GM19395 (cell line): ENCODE data around the gene ATP5MC2.
"Not testable (repeated sequence)": the region's sequence is repeated elsewhere in the genome, so short reads cannot be mapped to it uniquely, and the experiment has no call there.

Experiments used
- ATAC-seq: cut with Tn5 transposase; IDR thresholded peaks from one replicate; pipeline ENCODE4 v1.9.1; 2021; ENCODE audit warnings: mild to moderate bottlenecking, moderate library complexity; ENCODE audit not compliant: unreplicated experiment

The ATP5MC2 gene

DNA sequence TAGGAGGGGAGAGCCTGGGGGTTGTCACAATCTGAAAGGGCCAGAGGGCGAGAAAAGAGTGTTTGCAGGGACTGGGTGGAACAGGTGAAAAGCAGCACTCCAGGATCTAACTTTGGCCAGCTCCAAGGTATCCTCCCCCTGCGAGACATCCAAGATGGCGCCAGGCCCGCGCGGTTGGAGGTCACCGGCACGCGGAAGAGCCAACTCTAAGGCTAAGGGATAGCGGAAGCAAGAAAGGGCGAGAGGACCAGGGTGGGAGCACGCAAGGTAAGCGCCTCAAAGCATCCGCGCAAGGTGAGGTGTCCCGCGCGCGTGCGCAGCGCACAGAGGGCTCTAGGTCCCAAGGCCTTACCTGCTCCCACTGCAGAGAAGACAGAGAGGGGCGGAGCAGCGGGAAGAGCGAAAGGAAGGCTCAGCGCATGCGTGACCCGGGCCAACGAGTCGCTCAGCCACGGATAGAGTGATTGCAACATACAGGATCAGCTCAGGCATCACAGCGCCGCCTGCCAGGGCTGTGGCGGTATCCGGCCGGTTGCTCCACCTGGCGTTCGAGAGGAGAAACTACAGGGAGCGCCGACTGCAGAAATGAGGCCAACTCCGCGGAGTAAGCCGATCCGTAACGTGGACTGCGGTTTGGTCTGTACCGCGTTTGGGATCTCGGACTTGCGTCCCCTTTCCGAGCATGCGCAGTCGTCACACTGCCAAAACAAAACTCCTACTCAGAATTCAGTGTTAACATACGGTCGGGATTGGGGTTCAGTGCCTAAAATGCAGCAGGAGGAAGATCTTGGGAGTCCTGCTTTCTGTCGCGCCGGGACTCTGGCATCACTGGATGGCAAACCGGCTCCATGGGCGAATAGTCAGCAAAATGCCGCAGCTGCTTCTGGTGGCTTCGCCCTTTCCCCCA is at the start of gene ATP5MC2:
Gene ATP5MC2, minus strand, starts transcription at position 383 of the 907 bp plus-strand sequence. CDS start 3,469 bp downstream, outside the sequence.
- peak; percentile 96 for ATAC-seq

DNA sequence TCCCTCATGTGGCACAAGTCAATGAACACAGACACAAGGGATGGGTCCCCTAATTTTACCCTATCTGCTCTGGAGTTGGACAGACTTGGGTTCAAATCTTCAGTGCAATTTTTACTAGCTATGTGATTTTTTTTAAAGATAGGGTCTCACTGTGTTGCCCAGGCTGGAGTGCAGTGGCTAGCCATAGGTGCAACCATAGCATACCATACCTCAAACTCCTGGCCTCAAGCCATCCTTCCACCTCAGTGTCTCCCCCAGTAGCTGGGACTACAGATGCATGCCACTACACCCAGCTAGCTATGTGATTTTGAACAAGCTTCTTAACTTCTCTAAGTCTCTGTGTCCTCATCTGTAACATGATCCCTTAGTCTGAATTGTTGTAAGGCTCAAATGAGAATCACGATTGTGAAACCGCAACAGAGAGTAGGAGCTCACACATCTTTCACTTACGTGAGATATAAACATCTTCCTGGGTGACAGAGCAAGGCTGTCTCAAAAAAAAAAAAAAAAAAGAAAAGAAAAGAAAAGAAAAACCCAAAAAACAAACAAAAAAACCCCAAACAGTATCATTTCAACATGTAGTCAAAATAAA is 46.7 kb upstream of the ATP5MC2 start:
- ATAC-seq = no peak

DNA sequence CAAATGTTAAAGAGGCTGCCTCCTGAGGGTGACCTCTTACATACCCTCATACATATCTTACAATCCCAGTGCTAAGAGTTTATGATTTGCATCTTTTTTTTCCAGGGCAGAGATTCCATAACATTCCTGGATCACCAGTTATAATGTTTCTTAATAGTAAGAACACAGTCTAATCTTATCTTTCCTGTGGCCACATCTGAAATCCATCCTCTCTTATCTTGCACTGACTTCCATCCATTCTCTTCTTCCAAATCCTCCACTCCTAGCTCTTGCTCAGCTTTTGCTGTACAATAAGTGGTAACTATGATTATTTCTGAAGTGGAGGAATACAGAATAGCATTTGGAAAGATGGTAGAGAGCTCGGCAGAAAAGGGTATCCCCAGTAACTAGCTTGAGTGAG is 45.1 kb upstream of the ATP5MC2 start:
- ATAC-seq = no peak

DNA sequence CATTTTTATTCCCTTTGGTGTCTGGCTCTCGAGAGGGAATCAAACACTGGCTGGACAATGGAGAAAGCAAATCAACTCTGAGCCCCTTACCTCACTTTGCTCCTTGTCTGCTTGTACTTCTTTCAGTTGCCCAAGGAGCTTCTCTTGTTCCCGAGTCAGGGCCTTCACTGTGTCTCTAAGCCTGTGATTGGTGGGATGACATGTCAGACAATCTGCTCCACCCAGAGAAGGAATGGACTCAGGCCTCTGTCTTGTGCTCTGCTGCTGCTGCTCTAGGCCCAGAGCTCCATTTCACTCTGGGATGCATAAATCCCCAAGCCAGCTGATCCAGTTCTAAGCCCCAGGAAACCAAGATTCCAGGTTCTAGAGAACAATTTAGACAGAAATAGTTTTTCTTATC is 43.8 kb upstream of the ATP5MC2 start:
- no peak for ATAC-seq

DNA sequence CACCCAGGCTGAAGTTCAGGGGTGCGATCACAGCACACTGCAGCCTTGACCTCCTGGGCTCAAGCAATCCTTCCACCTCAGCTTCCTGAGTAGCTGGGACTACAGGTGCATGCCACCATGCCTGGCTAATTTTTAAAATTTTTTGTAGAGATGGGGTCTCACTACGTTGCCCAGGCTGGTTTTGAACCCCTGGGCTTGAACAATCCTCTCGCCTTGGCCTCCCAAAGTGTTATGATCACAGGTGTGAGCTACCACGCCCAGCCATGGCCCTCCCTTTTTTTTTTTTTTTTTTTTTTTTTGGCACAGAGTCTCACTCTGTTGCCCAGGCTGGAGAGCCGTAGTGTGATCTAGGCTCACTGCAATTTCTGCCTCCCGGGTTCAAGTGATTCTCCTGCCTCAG is 42.7 kb upstream of the ATP5MC2 start:
- not testable (repeated sequence) for ATAC-seq

DNA sequence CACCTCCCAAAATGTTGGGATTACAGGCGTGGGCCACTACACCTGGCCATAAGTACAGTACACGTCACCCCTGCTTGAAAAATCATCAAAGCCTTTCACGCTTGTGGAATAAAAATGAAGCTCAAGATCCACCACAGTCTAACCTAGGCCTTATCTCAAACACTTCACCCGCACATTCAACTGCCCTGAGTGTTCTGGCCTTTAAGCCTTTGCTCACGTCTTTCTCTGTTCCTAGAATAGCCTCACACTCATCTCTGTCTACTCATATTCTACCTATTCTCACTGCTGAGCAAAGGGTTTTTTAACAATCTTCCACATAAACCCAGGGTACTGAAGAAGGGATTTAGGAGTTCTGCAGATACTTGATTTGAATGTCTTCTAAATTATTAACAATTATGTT is 41.4 kb upstream of the ATP5MC2 start:
- ATAC-seq = no peak

DNA sequence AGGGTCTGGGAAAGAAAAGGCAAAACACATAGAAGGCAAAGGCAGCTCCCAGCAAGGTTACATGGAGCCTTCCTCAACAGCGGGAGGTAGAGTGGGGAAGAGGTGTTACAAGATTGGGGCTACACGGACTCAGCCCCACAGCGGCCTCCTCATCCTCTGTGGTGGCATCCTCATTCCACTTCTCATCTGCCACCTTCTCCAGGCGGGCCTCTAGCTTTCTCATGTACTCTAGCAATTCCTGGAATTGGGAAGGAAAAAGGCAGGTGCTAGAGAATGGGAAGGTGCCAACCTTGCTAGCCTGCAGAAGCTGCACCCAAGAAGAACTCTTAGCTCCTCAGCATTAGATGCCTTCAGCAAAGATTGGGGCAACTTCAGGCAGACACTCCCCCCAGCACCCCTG is 38.1 kb upstream of the ATP5MC2 start:
- no peak for ATAC-seq

DNA sequence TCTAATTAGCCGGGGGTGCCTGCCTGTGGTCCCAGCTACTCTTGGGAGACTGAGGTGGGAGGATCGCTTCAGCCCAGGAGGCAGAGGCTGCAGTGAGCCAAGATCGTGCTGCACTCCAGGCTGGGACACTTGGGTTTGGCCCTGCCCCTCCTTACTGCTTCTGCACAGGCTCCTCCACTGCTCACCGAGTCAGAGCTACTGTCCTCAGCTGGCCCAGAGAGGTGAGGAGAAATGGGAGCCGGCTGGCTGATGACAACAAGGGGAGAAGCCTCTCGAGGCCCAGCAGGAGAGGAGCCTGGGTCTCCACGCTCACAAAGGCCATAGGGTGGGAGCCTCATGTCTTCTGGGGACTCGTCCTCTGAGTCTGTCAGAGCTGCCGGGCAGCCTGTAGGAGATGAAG is 37.6 kb upstream of the ATP5MC2 start:
- no peak for ATAC-seq

DNA sequence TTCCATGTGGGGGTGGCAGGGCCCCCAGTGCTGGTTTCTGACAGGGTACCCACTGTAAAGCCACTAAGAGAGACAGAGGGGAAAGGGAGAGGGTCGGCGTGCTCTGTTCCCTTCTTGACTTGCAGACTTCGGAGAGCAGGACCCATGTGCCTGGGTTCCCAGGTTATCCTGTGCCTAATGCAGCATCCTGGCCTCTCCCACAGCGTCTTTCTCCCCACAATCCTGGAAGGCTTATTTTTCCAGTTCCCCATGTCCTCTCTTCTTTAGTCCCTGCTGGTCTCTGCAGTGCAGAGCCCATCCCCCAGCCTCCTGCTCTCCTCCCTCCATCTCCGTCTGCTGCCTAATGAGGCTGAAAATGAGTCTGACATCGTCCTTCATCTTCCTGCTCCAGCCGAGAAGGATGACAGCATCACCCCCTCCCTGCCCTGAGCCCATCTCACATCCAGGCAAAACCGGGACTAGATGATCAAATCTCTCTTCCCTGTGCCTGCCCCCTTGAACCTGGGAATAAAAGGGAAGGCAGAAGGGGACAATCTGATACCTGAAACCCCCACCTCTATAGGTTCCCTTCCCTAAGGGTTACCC is 36.3 kb upstream of the ATP5MC2 start:
- no peak for ATAC-seq

DNA sequence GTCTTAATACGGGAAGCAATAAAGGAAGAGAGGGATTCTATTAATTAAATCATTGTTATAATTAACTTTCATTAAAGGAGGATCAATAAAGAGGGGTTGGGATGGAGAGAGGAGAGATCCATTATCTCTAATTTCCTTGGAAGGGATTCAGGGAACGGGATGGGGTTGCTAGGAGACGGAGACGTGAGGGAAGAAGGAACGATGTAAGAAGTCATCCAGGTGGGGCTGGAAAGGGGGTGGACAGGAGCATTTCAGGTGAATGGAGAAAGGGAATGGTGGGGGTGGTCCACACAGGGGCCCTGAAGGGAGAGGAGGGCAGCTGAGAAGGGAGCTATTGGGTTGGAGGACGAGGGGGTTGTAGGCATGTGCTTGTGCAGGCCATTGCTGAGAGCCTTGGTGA is 34.2 kb upstream of the ATP5MC2 start:
- no peak for ATAC-seq

DNA sequence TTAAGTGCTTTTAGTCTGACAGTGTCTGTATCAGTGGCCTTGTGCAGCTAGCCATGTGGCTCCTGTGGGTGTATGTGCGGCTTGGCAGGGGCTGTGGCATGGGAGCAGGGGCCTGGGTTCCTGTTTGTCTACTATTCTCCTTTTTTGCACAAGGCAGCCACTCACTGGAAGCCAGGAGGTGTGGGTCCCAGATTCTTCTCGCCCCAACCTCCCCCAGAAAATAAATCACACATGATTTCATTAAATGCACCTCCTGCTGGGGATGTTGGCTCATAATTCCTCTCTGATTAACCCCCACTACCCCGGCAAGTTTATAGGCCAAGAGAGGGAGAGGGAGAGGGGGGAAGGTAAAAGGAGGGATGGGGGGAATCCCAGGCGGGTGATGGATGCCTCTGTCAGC is 33.8 kb upstream of the ATP5MC2 start:
- no peak for ATAC-seq

DNA sequence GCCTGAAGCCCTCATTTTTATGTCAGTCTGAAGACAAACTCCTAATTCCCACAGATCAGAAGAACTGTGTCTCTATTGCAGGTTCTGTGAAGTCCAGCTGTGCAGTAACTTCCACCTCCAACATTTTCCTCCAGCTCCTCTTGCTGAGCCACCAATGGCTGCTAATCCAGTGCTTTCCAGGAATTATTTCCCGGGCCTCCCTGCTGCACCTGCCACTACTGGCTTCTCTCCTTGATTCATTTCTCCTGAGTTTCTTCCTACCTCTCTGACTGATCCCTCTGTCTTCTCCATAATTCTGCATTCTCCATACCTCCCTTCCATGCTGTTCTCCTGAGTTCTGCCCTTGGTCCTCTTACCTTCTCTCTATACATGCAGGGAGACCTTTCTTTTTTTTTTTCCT is 30.2 kb upstream of the ATP5MC2 start:
- ATAC-seq = no peak

DNA sequence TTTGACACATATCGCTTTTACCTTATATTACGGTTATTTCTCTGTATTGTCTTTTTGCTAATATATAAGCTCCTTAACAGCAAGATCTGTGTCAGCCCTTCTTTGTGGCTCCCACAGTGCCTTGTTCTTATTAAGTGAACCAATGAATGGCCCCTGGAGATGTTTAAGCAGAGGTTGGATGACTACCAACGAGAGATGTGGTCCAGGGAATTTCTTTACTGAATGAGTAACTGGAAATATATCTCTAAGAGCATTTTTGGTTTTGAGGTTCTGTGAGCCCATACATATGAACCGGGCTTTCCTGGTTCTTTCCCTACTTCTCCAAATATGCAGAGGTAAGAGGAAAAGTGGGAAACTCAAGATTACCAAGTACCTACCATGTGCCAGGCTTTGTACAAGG is 27.9 kb upstream of the ATP5MC2 start:
- no peak for ATAC-seq

DNA sequence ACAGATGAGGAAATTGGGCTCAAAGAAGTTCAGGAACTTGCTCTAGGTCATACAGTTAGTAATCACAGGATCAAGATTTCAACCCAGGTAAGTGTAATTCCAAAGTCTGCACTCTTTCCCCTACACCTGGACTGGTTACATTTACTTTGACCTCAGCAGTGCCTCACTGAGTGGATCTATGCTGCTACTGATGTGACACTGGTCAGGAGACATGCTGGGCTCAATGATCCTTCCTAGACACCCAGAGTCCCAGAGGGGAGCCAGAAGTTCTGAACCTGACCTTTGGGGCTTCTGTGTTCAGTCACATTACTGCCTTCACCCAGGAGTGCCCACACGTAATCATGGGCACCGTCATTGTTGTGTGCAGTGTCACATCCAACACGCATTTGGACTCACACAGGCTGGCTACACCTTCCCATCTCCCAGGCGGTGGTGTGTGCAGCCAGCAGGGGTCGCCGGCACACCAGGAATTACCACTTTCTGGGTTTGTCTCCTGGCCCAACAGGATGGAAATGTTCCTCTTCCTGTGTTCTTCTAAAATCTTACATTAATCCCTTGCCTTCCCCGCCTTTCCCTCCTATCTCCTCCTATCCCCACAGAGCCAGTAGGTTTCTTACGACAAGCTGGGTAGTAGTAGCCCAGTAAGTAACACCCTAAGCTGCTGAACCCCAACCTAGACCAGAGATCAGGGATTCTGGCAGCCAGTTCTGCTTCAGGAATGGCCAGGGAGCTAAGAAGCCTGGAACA is 25.8 kb upstream of the ATP5MC2 start:
- ATAC-seq = no peak

DNA sequence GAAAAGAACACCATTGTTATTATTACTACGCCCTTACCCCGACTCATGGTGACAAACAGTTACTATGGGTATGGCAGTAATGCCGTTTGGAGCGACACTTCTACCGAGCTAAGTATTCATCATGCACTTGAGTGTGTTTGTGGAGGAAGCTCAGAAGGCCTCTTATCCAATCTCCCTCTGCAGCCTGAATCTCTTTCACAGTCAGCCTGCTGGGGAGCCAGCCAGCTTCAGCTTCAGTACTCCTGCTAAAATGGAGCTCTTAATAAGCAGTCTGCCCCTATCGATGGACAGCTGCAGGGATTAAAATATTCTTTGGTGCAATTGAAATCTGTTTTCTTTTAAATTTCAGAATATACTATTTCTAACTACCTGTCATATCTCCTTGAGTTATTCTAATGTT is 24.7 kb upstream of the ATP5MC2 start:
- ATAC-seq = no peak

DNA sequence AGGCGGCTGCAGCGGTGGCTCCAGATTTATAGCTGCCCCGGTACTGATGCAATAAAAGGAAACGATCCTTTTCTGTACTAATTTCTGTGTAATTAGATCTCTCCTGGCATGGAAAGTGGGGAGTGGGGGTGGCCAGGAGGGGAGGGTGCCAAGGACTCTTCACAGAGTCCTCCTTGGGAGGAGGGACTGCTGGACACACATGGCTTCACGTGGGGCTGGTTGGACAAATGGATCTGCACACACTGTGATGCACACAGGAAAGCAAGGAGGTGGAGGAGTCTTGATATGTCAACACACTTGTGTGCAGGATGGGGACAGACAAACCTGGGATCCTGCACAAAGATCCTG is 23.8 kb upstream of the ATP5MC2 start:
- no peak for ATAC-seq

DNA sequence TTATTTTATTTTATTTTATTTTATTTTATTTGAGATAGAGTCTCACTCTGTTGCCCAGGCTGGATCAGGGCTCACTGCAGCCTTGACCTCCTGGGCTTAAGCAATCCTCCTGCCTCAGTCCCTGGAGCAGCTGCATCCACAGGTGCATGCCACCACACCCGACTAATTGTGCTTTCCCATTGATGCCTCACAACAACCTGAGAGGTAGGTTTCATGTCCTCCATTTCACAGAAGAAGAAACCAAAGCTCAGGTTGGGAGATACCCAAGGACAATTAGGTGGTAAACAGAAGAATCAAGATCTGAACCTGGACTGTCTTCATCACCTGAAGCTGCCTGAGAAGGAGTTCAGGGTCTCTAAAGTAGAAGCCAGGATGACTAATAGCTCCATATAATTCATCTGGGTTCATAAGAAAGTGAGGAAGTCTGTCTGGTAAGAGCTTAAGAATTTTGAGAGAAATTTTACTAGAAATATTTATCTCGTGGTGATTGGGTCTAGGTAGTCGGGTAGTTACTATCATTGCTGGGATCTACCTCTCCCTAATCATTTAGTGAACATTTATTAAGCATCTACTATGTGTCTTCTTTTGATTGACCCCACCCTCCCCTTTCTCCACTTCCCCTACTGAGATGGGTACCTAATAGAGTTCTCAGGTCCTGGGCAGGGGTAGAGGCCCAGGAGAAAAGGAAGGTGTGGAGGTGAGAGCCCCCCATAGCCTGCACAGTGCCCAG is 23.2 kb upstream of the ATP5MC2 start:
- ATAC-seq = no peak

DNA sequence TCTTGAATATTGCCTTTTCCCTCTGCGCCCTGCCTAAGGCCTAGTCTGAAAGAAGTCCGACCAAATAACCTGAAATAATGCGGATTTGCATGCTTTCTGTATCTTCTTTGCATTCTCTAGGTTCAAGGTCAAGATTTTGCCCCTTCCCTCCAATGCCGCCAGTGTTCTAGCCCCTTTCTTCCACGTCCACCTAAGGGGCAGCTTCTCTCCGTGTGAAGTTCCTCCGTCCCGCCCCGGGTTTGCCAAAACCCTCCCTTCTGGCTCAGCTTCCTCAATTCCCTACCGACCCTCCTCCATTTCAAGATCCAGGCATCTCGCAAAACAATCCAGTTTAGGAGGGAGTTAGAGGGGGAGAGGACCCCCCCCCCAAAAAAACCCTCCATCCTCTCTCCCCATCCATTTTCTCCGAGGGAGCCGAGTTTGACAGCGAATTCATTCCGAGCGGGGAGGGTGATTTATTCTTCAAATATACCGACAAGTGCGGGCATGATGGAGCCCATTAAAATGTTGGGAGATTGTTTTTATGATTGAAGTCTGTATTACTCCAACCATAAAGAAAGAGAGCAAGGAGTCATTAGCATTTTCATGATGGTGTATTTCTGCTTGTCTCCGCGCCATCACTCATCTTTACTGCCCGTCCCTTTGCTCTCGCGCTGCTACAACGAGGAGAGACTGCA is 20.9 kb upstream of the ATP5MC2 start:
- no peak for ATAC-seq

DNA sequence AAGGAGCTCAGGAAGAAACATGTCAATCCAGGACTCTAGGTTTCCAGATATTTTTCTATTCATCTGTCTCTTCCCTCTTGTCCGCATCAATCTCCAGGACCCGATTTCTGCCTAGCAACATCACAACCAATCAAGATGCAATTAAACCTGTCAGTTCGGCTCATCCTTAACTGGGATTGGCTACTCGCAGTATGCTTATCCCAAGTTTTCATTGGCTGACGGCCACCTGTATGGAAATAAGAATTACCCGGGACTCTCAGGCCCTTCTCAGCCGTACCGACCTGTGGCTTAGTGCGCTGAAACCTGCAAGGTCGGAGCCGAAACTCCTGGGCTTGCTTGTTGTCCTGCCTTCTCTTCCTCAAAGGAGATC is 20.4 kb upstream of the ATP5MC2 start:
- ATAC-seq = no peak
